Measurements from ENCODE around the gene ZRANB3.

The ZRANB3 gene

GRCh38 chr2:135530313-135531230, at the start of gene ZRANB3:
Gene ZRANB3, minus strand, starts transcription at chr2:135531218.
- no peaks in the 10 kb centered on the region for H3K27me3 ChIP-seq (ENCODE audit: insufficient read depth, low read length)
- H3K4me3 ChIP-seq (ENCODE audit: low read depth, low read length): peak within 1 kb of the TSS; percentile 86
- peak within 1 kb of the TSS; percentile 92 for H3K27ac ChIP-seq (ENCODE audit: low read depth, low read length)
- peaks cover 62% of the 10 kb centered on the region for H3K79me2 ChIP-seq (ENCODE audit: control insufficient read depth, insufficient read depth, low read length, unreplicated experiment)
- peaks cover 29% of the 10 kb centered on the region for H3K4me1 ChIP-seq (ENCODE audit: control insufficient read depth, insufficient read depth, low read length, unreplicated experiment)
- peak within 1 kb of the TSS; percentile 100 for H2AFZ ChIP-seq (ENCODE audit: low read length, unreplicated experiment)
- no peaks in the 10 kb centered on the region for H3K36me3 ChIP-seq (ENCODE audit: insufficient read depth, low read length)

GRCh38 chr2:135573620-135574019, 42.6 kb upstream of the ZRANB3 start:
- Histone ChIP-seq H3K36me3 (ENCODE audit: insufficient read depth, low read length) (no peaks in the 10 kb centered on the region), H3K4me1 (ENCODE audit: control insufficient read depth, insufficient read depth, low read length, unreplicated experiment) (no peaks in the 10 kb centered on the region), H3K79me2 (ENCODE audit: control insufficient read depth, insufficient read depth, low read length, unreplicated experiment) (no peaks in the 10 kb centered on the region), H2AFZ (ENCODE audit: low read length, unreplicated experiment) (no peak overlapping the region), H3K27me3 (ENCODE audit: insufficient read depth, low read length) (no peaks in the 10 kb centered on the region), H3K4me3 (ENCODE audit: low read depth, low read length) (no peak overlapping the region), H3K27ac (ENCODE audit: low read depth, low read length) (no peak overlapping the region)

GRCh38 chr2:135570884-135571283, 39.9 kb upstream of the ZRANB3 start:
- Histone ChIP-seq H2AFZ (ENCODE audit: low read length, unreplicated experiment) (no peak overlapping the region), H3K79me2 (ENCODE audit: control insufficient read depth, insufficient read depth, low read length, unreplicated experiment) (peaks cover 5% of the 10 kb centered on the region), H3K27me3 (ENCODE audit: insufficient read depth, low read length) (no peaks in the 10 kb centered on the region), H3K36me3 (ENCODE audit: insufficient read depth, low read length) (no peaks in the 10 kb centered on the region), H3K27ac (ENCODE audit: low read depth, low read length) (no peak overlapping the region), H3K4me1 (ENCODE audit: control insufficient read depth, insufficient read depth, low read length, unreplicated experiment) (no peaks in the 10 kb centered on the region), H3K4me3 (ENCODE audit: low read depth, low read length) (no peak overlapping the region)

GRCh38 chr2:135563793-135564192, 32.8 kb upstream of the ZRANB3 start:
- no peak overlapping the region for H3K27ac ChIP-seq (ENCODE audit: low read depth, low read length)
- H3K79me2 ChIP-seq (ENCODE audit: control insufficient read depth, insufficient read depth, low read length, unreplicated experiment): peaks cover 5% of the 10 kb centered on the region
- no peaks in the 10 kb centered on the region for H3K27me3 ChIP-seq (ENCODE audit: insufficient read depth, low read length)
- no peaks in the 10 kb centered on the region for H3K4me1 ChIP-seq (ENCODE audit: control insufficient read depth, insufficient read depth, low read length, unreplicated experiment)
- no peak overlapping the region for H2AFZ ChIP-seq (ENCODE audit: low read length, unreplicated experiment)
- H3K4me3 ChIP-seq (ENCODE audit: low read depth, low read length): no peak overlapping the region
- H3K36me3 ChIP-seq (ENCODE audit: insufficient read depth, low read length): no peaks in the 10 kb centered on the region

- Histone ChIP-seq H3K27ac (ENCODE audit: low read depth, low read length) (no peak overlapping the region), H3K27me3 (ENCODE audit: insufficient read depth, low read length) (no peaks in the 10 kb centered on the region), H3K4me1 (ENCODE audit: control insufficient read depth, insufficient read depth, low read length, unreplicated experiment) (no peaks in the 10 kb centered on the region), H3K79me2 (ENCODE audit: control insufficient read depth, insufficient read depth, low read length, unreplicated experiment) (peaks cover 11% of the 10 kb centered on the region), H3K4me3 (ENCODE audit: low read depth, low read length) (no peak overlapping the region), H2AFZ (ENCODE audit: low read length, unreplicated experiment) (no peak overlapping the region), H3K36me3 (ENCODE audit: insufficient read depth, low read length) (no peaks in the 10 kb centered on the region)
Measured at GRCh38 chr2:135561925-135562324, 30.9 kb upstream of the ZRANB3 start.

GRCh38 chr2:135557530-135557929, 26.5 kb upstream of the ZRANB3 start:
- no peak overlapping the region for H3K27ac ChIP-seq (ENCODE audit: low read depth, low read length)
- no peaks in the 10 kb centered on the region for H3K27me3 ChIP-seq (ENCODE audit: insufficient read depth, low read length)
- H3K36me3 ChIP-seq (ENCODE audit: insufficient read depth, low read length): no peaks in the 10 kb centered on the region
- H2AFZ ChIP-seq (ENCODE audit: low read length, unreplicated experiment): no peak overlapping the region
- H3K79me2 ChIP-seq (ENCODE audit: control insufficient read depth, insufficient read depth, low read length, unreplicated experiment): peaks cover 26% of the 10 kb centered on the region
- no peaks in the 10 kb centered on the region for H3K4me1 ChIP-seq (ENCODE audit: control insufficient read depth, insufficient read depth, low read length, unreplicated experiment)
- no peak overlapping the region for H3K4me3 ChIP-seq (ENCODE audit: low read depth, low read length)

- Histone ChIP-seq H3K27ac (ENCODE audit: low read depth, low read length) (no peak overlapping the region), H3K4me1 (ENCODE audit: control insufficient read depth, insufficient read depth, low read length, unreplicated experiment) (no peaks in the 10 kb centered on the region), H3K36me3 (ENCODE audit: insufficient read depth, low read length) (no peaks in the 10 kb centered on the region), H2AFZ (ENCODE audit: low read length, unreplicated experiment) (no peak overlapping the region), H3K4me3 (ENCODE audit: low read depth, low read length) (no peak overlapping the region), H3K27me3 (ENCODE audit: insufficient read depth, low read length) (no peaks in the 10 kb centered on the region), H3K79me2 (ENCODE audit: control insufficient read depth, insufficient read depth, low read length, unreplicated experiment) (peaks cover 36% of the 10 kb centered on the region)
Measured at GRCh38 chr2:135555311-135555710, 24.3 kb upstream of the ZRANB3 start.

- no peak overlapping the region for H3K4me3 ChIP-seq (ENCODE audit: low read depth, low read length)
- H3K27me3 ChIP-seq (ENCODE audit: insufficient read depth, low read length): no peaks in the 10 kb centered on the region
Measured at GRCh38 chr2:135552887-135553286, 21.9 kb upstream of the ZRANB3 start.

GRCh38 chr2:135551356-135551755, 20.3 kb upstream of the ZRANB3 start:
- no peaks in the 10 kb centered on the region for H3K27me3 ChIP-seq (ENCODE audit: insufficient read depth, low read length)
- no peaks in the 10 kb centered on the region for H3K36me3 ChIP-seq (ENCODE audit: insufficient read depth, low read length)

More at GRCh38 chr2:135552887-135553286, 21.9 kb upstream of the ZRANB3 start:
- Histone ChIP-seq H3K27ac (ENCODE audit: low read depth, low read length) (no peak overlapping the region), H3K36me3 (ENCODE audit: insufficient read depth, low read length) (no peaks in the 10 kb centered on the region), H3K4me1 (ENCODE audit: control insufficient read depth, insufficient read depth, low read length, unreplicated experiment) (no peaks in the 10 kb centered on the region), H3K79me2 (ENCODE audit: control insufficient read depth, insufficient read depth, low read length, unreplicated experiment) (peaks cover 45% of the 10 kb centered on the region), H2AFZ (ENCODE audit: low read length, unreplicated experiment) (no peak overlapping the region)

GRCh38 chr2:135547311-135547710, 16.3 kb upstream of the ZRANB3 start:
- Histone ChIP-seq H3K36me3 (ENCODE audit: insufficient read depth, low read length) (no peaks in the 10 kb centered on the region), H2AFZ (ENCODE audit: low read length, unreplicated experiment) (no peak overlapping the region), H3K27me3 (ENCODE audit: insufficient read depth, low read length) (no peaks in the 10 kb centered on the region), H3K27ac (ENCODE audit: low read depth, low read length) (no peak overlapping the region), H3K4me3 (ENCODE audit: low read depth, low read length) (no peak overlapping the region), H3K4me1 (ENCODE audit: control insufficient read depth, insufficient read depth, low read length, unreplicated experiment) (no peaks in the 10 kb centered on the region), H3K79me2 (ENCODE audit: control insufficient read depth, insufficient read depth, low read length, unreplicated experiment) (peaks cover 26% of the 10 kb centered on the region)

More at GRCh38 chr2:135551356-135551755, 20.3 kb upstream of the ZRANB3 start:
- H3K79me2 ChIP-seq (ENCODE audit: control insufficient read depth, insufficient read depth, low read length, unreplicated experiment): peaks cover 39% of the 10 kb centered on the region
- H3K4me3 ChIP-seq (ENCODE audit: low read depth, low read length): no peak overlapping the region
- H3K27ac ChIP-seq (ENCODE audit: low read depth, low read length): no peak overlapping the region
- H3K4me1 ChIP-seq (ENCODE audit: control insufficient read depth, insufficient read depth, low read length, unreplicated experiment): no peaks in the 10 kb centered on the region
- H2AFZ ChIP-seq (ENCODE audit: low read length, unreplicated experiment): no peak overlapping the region

GRCh38 chr2:135546436-135546835, 15.4 kb upstream of the ZRANB3 start:
- no peaks in the 10 kb centered on the region for H3K4me1 ChIP-seq (ENCODE audit: control insufficient read depth, insufficient read depth, low read length, unreplicated experiment)
- no peaks in the 10 kb centered on the region for H3K36me3 ChIP-seq (ENCODE audit: insufficient read depth, low read length)
- H3K79me2 ChIP-seq (ENCODE audit: control insufficient read depth, insufficient read depth, low read length, unreplicated experiment): peaks cover 23% of the 10 kb centered on the region
- no peak overlapping the region for H3K4me3 ChIP-seq (ENCODE audit: low read depth, low read length)
- H3K27ac ChIP-seq (ENCODE audit: low read depth, low read length): no peak overlapping the region
- H3K27me3 ChIP-seq (ENCODE audit: insufficient read depth, low read length): no peaks in the 10 kb centered on the region
- H2AFZ ChIP-seq (ENCODE audit: low read length, unreplicated experiment): no peak overlapping the region
